HG03432 (cell line): ENCODE results near the gene GPRC5A.
"Not testable (repeated sequence)": the region's sequence is repeated elsewhere in the genome, so short reads cannot be mapped to it uniquely, and the experiment has no call there.

ENCODE experiments used
- ATAC-seq: cut with Tn5 transposase; IDR thresholded peaks from one replicate; pipeline ENCODE4 v1.9.1; 2021; ENCODE audit warnings: mild to moderate bottlenecking, moderate library complexity; ENCODE audit not compliant: unreplicated experiment

Gene GPRC5A

GRCh38 chr12:12891080-12891880 is at the start of gene GPRC5A:
GPRC5A (plus strand) TSS chr12:12891562; CDS start chr12:12908250, 16,688 bp downstream.
- peak; percentile 42 for ATAC-seq

GRCh38 chr12:12845794-12846243 is 45.5 kb upstream of the GPRC5A start:
- no peak for ATAC-seq

- not testable (repeated sequence) for ATAC-seq
Observed at GRCh38 chr12:12846780-12847179, 44.6 kb upstream of the GPRC5A start.

GRCh38 chr12:12853435-12853834 is 37.9 kb upstream of the GPRC5A start:
- no peak for ATAC-seq

- ATAC-seq, result no peak
Observed at GRCh38 chr12:12859690-12860089, 31.7 kb upstream of the GPRC5A start.

GRCh38 chr12:12864243-12864642 is 27.1 kb upstream of the GPRC5A start:
- no peak for ATAC-seq

- ATAC-seq, result no peak
Observed at GRCh38 chr12:12868477-12869235, 22.7 kb upstream of the GPRC5A start.

GRCh38 chr12:12870465-12870864 is 20.9 kb upstream of the GPRC5A start:
- ATAC-seq, result no peak

- ATAC-seq, result no peak
Observed at GRCh38 chr12:12871587-12872138, 19.7 kb upstream of the GPRC5A start.

GRCh38 chr12:12872139-12872933 is 19.0 kb upstream of the GPRC5A start:
- ATAC-seq, result no peak

GRCh38 chr12:12872934-12873275 is 18.5 kb upstream of the GPRC5A start:
- no peak for ATAC-seq

GRCh38 chr12:12874029-12874428 is 17.3 kb upstream of the GPRC5A start:
- ATAC-seq, result no peak

- ATAC-seq, result not testable (repeated sequence)
Observed at GRCh38 chr12:12875301-12875700, 16.1 kb upstream of the GPRC5A start.

GRCh38 chr12:12877153-12877768 is 14.1 kb upstream of the GPRC5A start:
- no peak for ATAC-seq

- ATAC-seq, result no peak
Observed at GRCh38 chr12:12877781-12878455, 13.4 kb upstream of the GPRC5A start.

- no peak for ATAC-seq
Observed at GRCh38 chr12:12880537-12880936, 10.8 kb upstream of the GPRC5A start.

GRCh38 chr12:12881151-12881909 is 10.0 kb upstream of the GPRC5A start:
- no peak for ATAC-seq

GRCh38 chr12:12882288-12882687 is 9.1 kb upstream of the GPRC5A start:
- no peak for ATAC-seq

GRCh38 chr12:12883369-12884001 is 7.9 kb upstream of the GPRC5A start:
- ATAC-seq, result no peak
